Dermis microvascular lymphatic vessel endothelial cell (primary cell): ENCODE measurements around the gene GTF2F2. TPM values are rescaled to one million over a fixed set of nuclear protein-coding genes. Genes with fewer than 3 reads are reported as not detected.

Source experiments
- DNase-seq, 2 donors: peaks; one replicate each; pipeline versions ENCODE4 v3.0.0 to v3.0.0-alpha.2; 2010; ENCODE audit warnings: low read depth in 2 of 2
- total RNA-seq: library from RNA; depleted of rRNA; stranded (reverse); fragments of >200 nt; gene quantifications from 2 replicates; pipeline ENCODE4 v1.2.1, GENCODE V29; 2014

Gene GTF2F2
- total RNA-seq, 1 donor from 2014 or later, result 15.0 TPM

GRCh38 chr13:45332831-45333219 lies 212.5 kb downstream of the GTF2F2 start:
- DNase-seq, result no peak

GRCh38 chr13:45333251-45333976 lies 213.1 kb downstream of the GTF2F2 start:
- DNase-seq, result no peak

Other genes starting within 250 kb of the GTF2F2 start
- 1.4 TPM in 2 replicates for gene NUFIP1, start 131.0 kb upstream of the GTF2F2 start, total RNA-seq
- 16.1 and 19.6 TPM in 2 replicates for gene GPALPP1, start 131.0 kb upstream of the GTF2F2 start, total RNA-seq
- not detected in 2 replicates for gene KCTD4, start 80.5 kb downstream of the GTF2F2 start, total RNA-seq
- 1,518 and 2,978 TPM in 2 replicates for gene TPT1, start 220.7 kb downstream of the GTF2F2 start, total RNA-seq